HEK293 (cell line): ENCODE results near the gene DMGDH.

Experiments
- CTCF ChIA-PET: fragments of 350-600 bp; formaldehyde crosslinking; extraction: SDS; loops from one replicate; lab custom pipeline; 2021; ENCODE audit warnings: antibody characterized with exemption; lab: Yijun Ruan, JAX
- POLR2A ChIA-PET: fragments of 300-600 bp; formaldehyde crosslinking; extraction: SDS; loops from one replicate; lab custom pipeline; 2020; ENCODE audit warnings: antibody characterized with exemption, inconsistent platforms; lab: Yijun Ruan, JAX
- H3K27ac ChIP-seq: fragments of 200-500 bp; sonication (Bioruptor generic); 2 replicates; pipeline ENCODE4 v1.5.1; 2014; ENCODE audit warnings: low read depth, low read length, control low read depth, inconsistent platforms; ENCODE audit errors: extremely low read depth
- H3K36me3 ChIP-seq, 2 experiments: fragments of 200-500 bp in 1 of 2; sonication (Bioruptor generic) in 1 of 2; 1 replicate in 1 of 2; 2 replicates in 1 of 2; pipeline ENCODE4 v1.5.1; 2014 to 2017; ENCODE audit warnings: inconsistent platforms in 2 of 2, low read length in 2 of 2; ENCODE audit not compliant: control insufficient read depth in 2 of 2, insufficient read depth in 1 of 2
- H3K4me1 ChIP-seq: fragments of 200-500 bp; sonication (Bioruptor generic); 2 replicates; pipeline ENCODE4 v1.5.1; 2014; ENCODE audit warnings: mild to moderate bottlenecking, low read length, inconsistent platforms; ENCODE audit not compliant: control insufficient read depth, insufficient read depth
- H3K4me3 ChIP-seq: 2 replicates; pipeline ENCODE4 v1.5.1; 2011; ENCODE audit warnings: low read depth, mild to moderate bottlenecking, control low read depth, low read length, moderate library complexity
- H3K9me3 ChIP-seq: fragments of 200-500 bp; sonication (Bioruptor generic); 2 replicates; pipeline ENCODE4 v1.5.1; 2014; ENCODE audit warnings: low read depth, low read length, inconsistent platforms; ENCODE audit not compliant: control insufficient read depth, insufficient read depth
- EGR2 ChIP-seq: fragments of 450-650 bp; formaldehyde crosslinking; IDR thresholded peaks from 2 replicates; pipeline ENCODE4 v1.5.1; 2016; ENCODE audit warnings: low read depth, missing biosample characterization, missing genetic modification characterization
- GLIS2 ChIP-seq: fragments of 450-650 bp; formaldehyde crosslinking; IDR thresholded peaks from 2 replicates; pipeline ENCODE4 v1.5.1; 2016; ENCODE audit warnings: missing biosample characterization, missing genetic modification characterization
- MEIS1 ChIP-seq: sonication (generic); formaldehyde crosslinking; IDR thresholded peaks from 2 replicates; pipeline ENCODE4 v1.8.1; 2022; ENCODE audit warnings: missing genetic modification reagents, mild to moderate bottlenecking, borderline replicate concordance
- MYNN ChIP-seq: fragments of 450-650 bp; formaldehyde crosslinking; IDR thresholded peaks from 2 replicates; pipeline ENCODE4 v1.5.1; 2016; ENCODE audit warnings: missing biosample characterization, missing genetic modification characterization, borderline replicate concordance
- MZF1 ChIP-seq: fragments of 450-650 bp; formaldehyde crosslinking; IDR thresholded peaks from 2 replicates; pipeline ENCODE4 v1.5.1; 2017; ENCODE audit warnings: missing biosample characterization, missing genetic modification characterization, borderline replicate concordance
- ZBTB11 ChIP-seq: fragments of 450-650 bp; formaldehyde crosslinking; conservative IDR thresholded peaks from 2 replicates; pipeline ENCODE4 v1.5.1; 2016; ENCODE audit warnings: low read depth, missing biosample characterization, missing genetic modification characterization
- ZBTB20 ChIP-seq: fragments of 450-650 bp; formaldehyde crosslinking; IDR thresholded peaks from 2 replicates; pipeline ENCODE4 v1.5.1; 2016; ENCODE audit warnings: missing biosample characterization, missing genetic modification characterization
- ZNF501 ChIP-seq: fragments of 450-650 bp; formaldehyde crosslinking; IDR thresholded peaks from 2 replicates; pipeline ENCODE4 v1.5.1; 2016; ENCODE audit warnings: missing biosample characterization, missing genetic modification characterization
- ZNF600 ChIP-seq: fragments of 450-650 bp; formaldehyde crosslinking; IDR thresholded peaks from 2 replicates; pipeline ENCODE4 v1.5.1; 2016; ENCODE audit warnings: missing biosample characterization, missing genetic modification characterization
- ZNF626 ChIP-seq: fragments of 450-650 bp; sonication (Bioruptor Pico); formaldehyde crosslinking; IDR thresholded peaks from 2 replicates; pipeline ENCODE4 v1.5.1; 2018; ENCODE audit warnings: missing biosample characterization, missing genetic modification characterization, inconsistent platforms
- ZNF645 ChIP-seq: fragments of 450-650 bp; formaldehyde crosslinking; IDR thresholded peaks from 2 replicates; pipeline ENCODE4; 2016; ENCODE audit warnings: missing biosample characterization, missing genetic modification characterization
- ZNF677 ChIP-seq: fragments of 450-650 bp; IDR thresholded peaks from 2 replicates; pipeline ENCODE4 v1.5.0; 2018; ENCODE audit warnings: missing biosample characterization, mild to moderate bottlenecking, missing genetic modification characterization, moderate library complexity
- ZNF701 ChIP-seq: fragments of 450-650 bp; formaldehyde crosslinking; IDR thresholded peaks from 2 replicates; pipeline ENCODE4 v1.5.1; 2016; ENCODE audit warnings: missing biosample characterization, missing genetic modification characterization
- ZNF704 ChIP-seq: fragments of 450-650 bp; formaldehyde crosslinking; IDR thresholded peaks from 2 replicates; pipeline ENCODE4 v1.5.1; 2016; ENCODE audit warnings: missing biosample characterization, missing genetic modification characterization
- ZNF837 ChIP-seq: fragments of 450-650 bp; formaldehyde crosslinking; IDR thresholded peaks from 2 replicates; pipeline ENCODE4 v1.5.1; 2016; ENCODE audit warnings: missing biosample characterization, missing genetic modification characterization
- TF ChIP-seq, protein P1 (sequence below): fragments of 450-650 bp; IDR thresholded peaks from 2 replicates; pipeline ENCODE4 v1.5.1; 2018; ENCODE audit warnings: missing biosample characterization, mild to moderate bottlenecking, missing genetic modification characterization
- TF ChIP-seq, protein P2 (sequence below): fragments of 450-650 bp; formaldehyde crosslinking; IDR thresholded peaks from 2 replicates; pipeline ENCODE4 v1.5.1; 2016; ENCODE audit warnings: missing biosample characterization, missing genetic modification characterization
- TF ChIP-seq, protein P3 (sequence below): fragments of 450-650 bp; formaldehyde crosslinking; IDR thresholded peaks from 2 replicates; pipeline ENCODE4 v1.5.1; 2016; ENCODE audit warnings: missing biosample characterization, missing genetic modification characterization
- TF ChIP-seq, protein P4 (sequence below): fragments of 450-650 bp; formaldehyde crosslinking; IDR thresholded peaks from 2 replicates; pipeline ENCODE4 v1.5.1; 2017; ENCODE audit warnings: missing biosample characterization, missing genetic modification characterization

Gene DMGDH

GRCh38 chr5:79011869-79012268 is 57.6 kb downstream of the DMGDH start (continued):
- TF ChIP-seq ZBTB11 (no peak), ZNF677 (tag by site-specific recombination) (no peak)
- TF ChIP-seq, protein P1, sequence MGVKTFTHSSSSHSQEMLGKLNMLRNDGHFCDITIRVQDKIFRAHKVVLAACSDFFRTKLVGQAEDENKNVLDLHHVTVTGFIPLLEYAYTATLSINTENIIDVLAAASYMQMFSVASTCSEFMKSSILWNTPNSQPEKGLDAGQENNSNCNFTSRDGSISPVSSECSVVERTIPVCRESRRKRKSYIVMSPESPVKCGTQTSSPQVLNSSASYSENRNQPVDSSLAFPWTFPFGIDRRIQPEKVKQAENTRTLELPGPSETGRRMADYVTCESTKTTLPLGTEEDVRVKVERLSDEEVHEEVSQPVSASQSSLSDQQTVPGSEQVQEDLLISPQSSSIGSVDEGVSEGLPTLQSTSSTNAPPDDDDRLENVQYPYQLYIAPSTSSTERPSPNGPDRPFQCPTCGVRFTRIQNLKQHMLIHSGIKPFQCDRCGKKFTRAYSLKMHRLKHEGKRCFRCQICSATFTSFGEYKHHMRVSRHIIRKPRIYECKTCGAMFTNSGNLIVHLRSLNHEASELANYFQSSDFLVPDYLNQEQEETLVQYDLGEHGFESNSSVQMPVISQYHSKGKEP (tag by site-specific recombination) = no peak

DNA sequence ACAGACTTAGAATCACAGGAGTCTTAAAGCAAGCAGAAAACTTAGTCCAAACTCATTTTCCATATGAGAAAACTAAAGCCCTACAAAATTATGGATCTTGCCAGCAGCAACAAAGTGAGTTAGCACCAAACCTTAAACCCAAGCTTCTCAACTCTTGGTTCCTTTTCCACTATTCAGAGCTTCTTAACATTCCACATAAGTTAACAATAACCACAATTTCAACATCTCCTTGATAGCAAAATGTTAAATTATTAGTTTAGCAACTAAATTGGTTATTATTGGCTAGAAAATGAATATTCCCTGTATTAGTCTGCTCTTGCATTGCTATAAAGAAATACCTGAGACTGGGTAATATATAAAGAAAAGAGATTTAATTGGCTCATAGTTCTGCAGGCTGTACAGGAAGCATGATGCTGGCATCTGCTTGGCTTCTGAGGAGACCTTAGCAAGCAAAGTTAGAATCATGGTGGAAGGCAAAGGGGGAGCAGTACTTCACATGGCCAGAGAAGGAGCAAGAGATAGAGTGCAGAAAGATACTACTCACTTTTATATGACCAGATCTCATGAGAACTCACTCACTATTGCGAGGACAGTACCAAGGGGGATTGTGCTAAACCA is 58.1 kb downstream of the DMGDH start:
- Histone ChIP-seq H3K27ac (no peak overlapping the region), H3K4me1 (no peaks in the 10 kb centered on the region), H3K4me3 (no peak overlapping the region), H3K36me3 (no peaks in the 10 kb centered on the region), H3K9me3 (no peaks in the 10 kb centered on the region)
- ChIA-PET POLR2A (interaction anchor here (0.9 kb wide), 1 partner anchor 26 kb away, joined by 5 read pairs; the partner anchor contains the start of gene ARSB), CTCF (interaction anchor here (4.5 kb wide), 1 partner anchor 12 kb away, joined by 54 read pairs; no protein-coding TSS in a partner anchor)
- TF ChIP-seq, protein P2, sequence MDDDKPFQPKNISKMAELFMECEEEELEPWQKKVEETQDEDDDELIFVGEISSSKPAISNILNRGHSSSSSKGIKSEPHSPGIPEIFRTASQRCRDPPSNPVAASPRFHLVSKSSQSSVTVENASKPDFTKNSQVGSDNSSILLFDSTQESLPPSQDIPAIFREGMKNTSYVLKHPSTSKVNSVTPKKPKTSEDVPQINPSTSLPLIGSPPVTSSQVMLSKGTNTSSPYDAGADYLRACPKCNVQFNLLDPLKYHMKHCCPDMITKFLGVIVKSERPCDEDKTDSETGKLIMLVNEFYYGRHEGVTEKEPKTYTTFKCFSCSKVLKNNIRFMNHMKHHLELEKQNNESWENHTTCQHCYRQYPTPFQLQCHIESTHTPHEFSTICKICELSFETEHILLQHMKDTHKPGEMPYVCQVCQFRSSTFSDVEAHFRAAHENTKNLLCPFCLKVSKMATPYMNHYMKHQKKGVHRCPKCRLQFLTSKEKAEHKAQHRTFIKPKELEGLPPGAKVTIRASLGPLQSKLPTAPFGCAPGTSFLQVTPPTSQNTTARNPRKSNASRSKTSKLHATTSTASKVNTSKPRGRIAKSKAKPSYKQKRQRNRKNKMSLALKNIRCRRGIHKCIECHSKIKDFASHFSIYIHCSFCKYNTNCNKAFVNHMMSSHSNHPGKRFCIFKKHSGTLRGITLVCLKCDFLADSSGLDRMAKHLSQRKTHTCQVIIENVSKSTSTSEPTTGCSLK = no peak
- TF ChIP-seq MZF1 (tag by site-specific recombination) = no peak
- TF ChIP-seq, protein P3, sequence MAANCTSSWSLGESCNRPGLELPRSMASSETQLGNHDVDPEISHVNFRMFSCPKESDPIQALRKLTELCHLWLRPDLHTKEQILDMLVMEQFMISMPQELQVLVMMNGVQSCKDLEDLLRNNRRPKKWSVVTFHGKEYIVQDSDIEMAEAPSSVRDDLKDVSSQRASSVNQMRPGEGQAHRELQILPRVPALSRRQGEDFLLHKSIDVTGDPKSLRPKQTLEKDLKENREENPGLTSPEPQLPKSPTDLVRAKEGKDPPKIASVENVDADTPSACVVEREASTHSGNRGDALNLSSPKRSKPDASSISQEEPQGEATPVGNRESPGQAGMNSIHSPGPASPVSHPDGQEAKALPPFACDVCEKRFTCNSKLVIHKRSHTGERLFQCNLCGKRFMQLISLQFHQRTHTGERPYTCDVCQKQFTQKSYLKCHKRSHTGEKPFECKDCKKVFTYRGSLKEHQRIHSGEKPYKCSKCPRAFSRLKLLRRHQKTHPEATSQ = no peak
- TF ChIP-seq EGR2 (tag by site-specific recombination) = no peak
- no peak for TF ChIP-seq ZNF704

DNA sequence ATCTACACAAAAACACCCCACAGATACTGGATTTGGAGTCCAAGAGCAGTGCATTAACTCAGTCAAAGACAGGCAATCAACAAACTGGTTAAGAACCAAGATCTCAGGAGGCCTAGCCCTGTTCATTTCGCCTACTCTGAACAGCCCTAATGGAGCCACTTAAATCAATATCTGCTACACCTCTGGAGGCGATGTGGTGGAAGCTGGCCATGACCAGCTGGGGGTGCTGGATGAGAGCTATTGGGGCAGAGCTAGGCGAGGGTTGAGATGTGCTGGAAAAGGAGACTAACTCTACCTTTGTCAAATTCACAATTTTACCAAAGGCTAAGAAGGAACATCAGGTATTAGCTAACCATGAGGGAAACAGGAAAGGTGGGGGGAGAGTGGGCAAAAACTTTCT is 61.1 kb downstream of the DMGDH start:
- H3K4me3 ChIP-seq = no peak overlapping the region
- H3K27ac ChIP-seq = no peak overlapping the region
- no peaks in the 10 kb centered on the region for H3K36me3 ChIP-seq
- H3K9me3 ChIP-seq = no peaks in the 10 kb centered on the region
- ChIA-PET POLR2A (interaction anchor here (1.5 kb wide), 1 partner anchor 24 kb away, joined by 4 read pairs; no protein-coding TSS in a partner anchor), CTCF (interaction anchor here (0.6 to 2.7 kb wide), 5 partner anchors 12 to 124 kb away, joined by 3 to 12 read pairs (median 3); no protein-coding TSS in a partner anchor)
- H3K4me1 ChIP-seq = no peaks in the 10 kb centered on the region
- no peak for TF ChIP-seq ZNF501 (tag by site-specific recombination)
- TF ChIP-seq ZNF626 (tag by site-specific recombination) = no peak
- no peak for TF ChIP-seq ZNF837 (tag by site-specific recombination)
- TF ChIP-seq ZNF600 (tag by site-specific recombination) = no peak
- no peak for TF ChIP-seq MYNN (tag by site-specific recombination)
- TF ChIP-seq GLIS2 = no peak
- TF ChIP-seq, protein P4, sequence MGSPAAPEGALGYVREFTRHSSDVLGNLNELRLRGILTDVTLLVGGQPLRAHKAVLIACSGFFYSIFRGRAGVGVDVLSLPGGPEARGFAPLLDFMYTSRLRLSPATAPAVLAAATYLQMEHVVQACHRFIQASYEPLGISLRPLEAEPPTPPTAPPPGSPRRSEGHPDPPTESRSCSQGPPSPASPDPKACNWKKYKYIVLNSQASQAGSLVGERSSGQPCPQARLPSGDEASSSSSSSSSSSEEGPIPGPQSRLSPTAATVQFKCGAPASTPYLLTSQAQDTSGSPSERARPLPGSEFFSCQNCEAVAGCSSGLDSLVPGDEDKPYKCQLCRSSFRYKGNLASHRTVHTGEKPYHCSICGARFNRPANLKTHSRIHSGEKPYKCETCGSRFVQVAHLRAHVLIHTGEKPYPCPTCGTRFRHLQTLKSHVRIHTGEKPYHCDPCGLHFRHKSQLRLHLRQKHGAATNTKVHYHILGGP (tag by site-specific recombination) = no peak
- TF ChIP-seq ZNF645 (tag by site-specific recombination) = no peak
- no peak for TF ChIP-seq MEIS1 (CRISPR knock-in tag)
- no peak for TF ChIP-seq ZBTB20
- TF ChIP-seq ZNF701 = no peak
